ENCODE results near the gene JAKMIP2.
"Not testable (repeated sequence)": the region's sequence is repeated elsewhere in the genome, so short reads cannot be mapped to it uniquely, and the experiment has no call there.

Gene JAKMIP2

DNA sequence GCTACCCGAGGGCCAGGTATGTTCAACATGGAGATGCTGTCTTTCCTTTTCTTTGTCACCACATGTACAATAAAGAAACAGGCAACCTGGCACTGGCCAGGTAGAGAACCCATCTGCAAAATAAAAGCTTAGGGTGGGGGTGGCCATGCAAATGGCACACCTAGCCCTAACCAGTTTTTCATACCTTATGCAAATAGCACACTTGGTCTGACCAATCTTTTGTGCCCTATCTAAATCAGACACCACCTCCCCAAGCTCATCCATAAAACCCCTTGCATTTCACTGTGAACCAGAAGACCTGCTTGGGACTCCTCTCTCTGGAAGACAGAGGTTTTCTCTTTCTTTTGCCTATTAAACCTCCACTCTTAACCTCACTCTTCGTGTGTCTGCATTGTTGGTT is 33.9 kb downstream of the JAKMIP2 start:
- DNase-seq, result no peak
- no peak for TF ChIP-seq GATA1 (IDR thresholded peaks at IDR 0.05; ENCODE audit: low read depth, low read length)
- TF ChIP-seq POLR2A (IDR thresholded peaks at IDR 0.05; ENCODE audit: low read length), result no peak

DNA sequence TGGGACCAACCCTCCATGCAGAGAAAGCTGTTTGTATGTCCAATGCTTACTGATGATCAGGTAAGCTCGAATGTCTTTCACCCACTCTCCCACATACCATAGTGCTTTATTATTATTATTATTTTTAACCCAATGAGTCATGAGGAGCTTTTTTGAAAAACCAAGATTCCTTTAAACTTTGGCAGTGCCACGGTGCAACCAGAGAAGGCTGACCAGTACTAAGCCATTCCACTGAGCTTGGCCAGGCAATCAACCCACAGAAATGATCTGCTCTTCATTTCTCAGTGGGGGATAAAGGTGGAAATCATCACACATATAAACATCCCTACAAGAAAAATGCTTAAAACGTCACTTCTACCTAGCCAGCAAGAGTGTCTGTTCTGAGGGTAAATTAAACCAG is 35.5 kb downstream of the JAKMIP2 start:
- TF ChIP-seq GATA1 (IDR thresholded peaks at IDR 0.05; ENCODE audit: low read depth, low read length) (no peak), POLR2A (IDR thresholded peaks at IDR 0.05; ENCODE audit: low read length) (no peak)
- DNase-seq, result no peak

DNA sequence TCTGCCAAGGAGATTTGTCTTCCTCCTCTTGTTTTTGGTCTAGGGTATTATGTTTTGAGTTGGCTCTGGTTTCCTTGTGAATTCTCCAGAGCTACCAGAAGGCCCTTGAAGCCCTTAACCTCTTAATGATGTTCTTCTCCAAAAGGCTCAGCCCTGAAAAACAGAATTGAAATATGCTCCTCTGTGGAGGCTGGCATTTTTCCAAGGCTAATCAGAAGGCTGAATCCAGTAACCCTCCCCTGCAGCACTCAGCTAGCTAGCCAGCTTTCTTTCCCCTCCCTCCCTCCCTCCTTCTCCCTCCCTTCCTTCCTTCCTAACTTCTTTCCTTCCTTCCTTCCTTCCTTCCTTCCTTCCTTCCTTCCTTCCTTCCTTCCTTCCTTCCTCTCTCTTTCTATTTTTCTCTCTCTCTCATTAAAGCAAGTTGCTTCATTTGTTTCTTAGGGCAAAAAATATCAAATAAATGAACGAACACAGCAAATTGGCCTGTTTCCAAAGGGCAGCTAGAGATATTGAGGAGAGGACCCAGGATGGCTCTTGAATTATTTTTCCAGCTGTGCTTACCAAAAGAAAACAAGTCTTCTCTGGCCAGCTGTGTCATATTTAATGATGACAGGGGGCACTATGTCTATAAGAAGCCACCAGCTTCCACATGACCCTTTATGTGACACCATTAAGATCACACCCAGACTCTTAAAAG is 38.7 kb downstream of the JAKMIP2 start:
- TF ChIP-seq POLR2A (IDR thresholded peaks at IDR 0.05; ENCODE audit: low read length) (no peak), GATA1 (IDR thresholded peaks at IDR 0.05; ENCODE audit: low read depth, low read length) (no peak)
- DNase-seq, result no peak

DNA sequence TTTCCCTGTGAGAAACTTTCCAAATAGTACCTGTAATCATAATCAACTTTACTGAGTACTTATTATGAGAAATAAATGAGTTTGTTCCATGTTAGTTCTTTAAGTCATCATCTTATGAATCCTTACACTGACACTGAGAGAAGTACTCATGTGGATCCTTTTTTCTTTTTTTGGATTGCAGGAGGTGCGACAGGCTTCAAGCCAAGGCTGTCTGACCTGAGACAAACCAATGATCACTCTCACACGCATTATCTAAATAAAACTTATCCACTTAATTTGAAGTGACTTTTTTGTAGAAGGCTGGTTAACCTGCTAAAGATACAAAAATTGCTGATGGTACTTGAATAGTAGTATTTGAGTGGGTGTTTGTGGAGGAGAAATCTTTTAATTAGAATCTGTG is 39.5 kb downstream of the JAKMIP2 start:
- no peak for DNase-seq
- TF ChIP-seq POLR2A (IDR thresholded peaks at IDR 0.05; ENCODE audit: low read length), result no peak
- TF ChIP-seq GATA1 (IDR thresholded peaks at IDR 0.05; ENCODE audit: low read depth, low read length), result no peak

DNA sequence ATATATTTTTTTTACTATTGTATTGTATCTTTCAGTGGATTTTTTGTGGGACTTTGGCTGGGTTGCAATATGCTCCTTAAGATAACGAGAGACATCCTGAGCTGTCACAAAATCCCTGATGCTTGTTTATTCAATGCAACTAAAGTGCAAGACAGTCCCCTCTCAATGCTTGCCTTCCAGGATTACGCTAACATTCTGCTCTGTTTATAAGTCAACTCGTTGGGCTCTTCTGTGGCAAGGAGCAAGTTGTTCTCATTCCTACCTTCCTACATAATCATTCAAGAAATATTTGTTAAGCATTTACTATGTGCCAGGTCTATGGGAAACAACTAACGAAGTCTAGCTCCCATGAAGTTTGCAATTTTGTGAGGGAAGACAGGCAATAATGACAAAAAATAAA is 40.4 kb downstream of the JAKMIP2 start:
- DNase-seq, result no peak
- TF ChIP-seq GATA1 (IDR thresholded peaks at IDR 0.05; ENCODE audit: low read depth, low read length) (no peak), POLR2A (IDR thresholded peaks at IDR 0.05; ENCODE audit: low read length) (no peak)

DNA sequence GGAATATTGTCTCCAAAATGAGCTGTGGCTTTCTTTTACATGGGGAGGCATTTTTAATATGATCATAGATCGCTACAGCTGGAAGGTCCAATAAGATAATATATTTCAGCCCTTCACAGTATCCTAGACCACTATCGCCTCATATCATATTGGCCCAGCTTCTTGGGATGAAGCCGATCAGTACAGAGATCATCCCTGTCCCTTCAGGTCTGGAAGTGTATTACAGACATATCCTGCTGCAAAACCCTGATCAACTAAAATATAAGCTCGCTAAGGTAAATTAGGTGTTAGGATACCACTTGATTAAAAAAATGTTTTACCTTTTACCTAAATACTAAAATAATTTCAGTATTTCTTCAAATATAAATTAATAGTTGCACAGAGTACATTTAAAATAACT is 41.7 kb downstream of the JAKMIP2 start:
- no peak for TF ChIP-seq POLR2A (IDR thresholded peaks at IDR 0.05; ENCODE audit: low read length)
- TF ChIP-seq GATA1 (IDR thresholded peaks at IDR 0.05; ENCODE audit: low read depth, low read length), result no peak
- no peak for DNase-seq

DNA sequence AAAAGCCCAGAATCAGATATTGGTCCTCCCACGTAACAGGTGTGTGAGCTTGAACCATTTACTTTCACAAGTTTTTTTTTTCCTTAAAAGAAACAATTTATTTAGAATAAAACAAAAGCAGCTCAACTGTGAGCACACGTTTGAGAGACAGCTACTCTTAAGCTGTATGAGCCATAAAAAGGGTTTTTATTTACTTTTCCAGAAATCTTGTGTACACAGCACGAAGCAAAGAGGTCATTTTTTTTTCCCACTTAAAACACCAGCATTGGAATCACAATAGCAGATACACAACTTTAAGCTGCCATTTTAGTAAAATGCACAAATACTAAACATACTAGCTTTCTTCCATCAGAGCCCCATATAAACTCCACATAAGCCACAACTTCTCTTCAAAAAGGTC is 44.6 kb downstream of the JAKMIP2 start:
- DNase-seq, result no peak
- TF ChIP-seq GATA1 (IDR thresholded peaks at IDR 0.05; ENCODE audit: low read depth, low read length) (no peak), POLR2A (IDR thresholded peaks at IDR 0.05; ENCODE audit: low read length) (no peak)

DNA sequence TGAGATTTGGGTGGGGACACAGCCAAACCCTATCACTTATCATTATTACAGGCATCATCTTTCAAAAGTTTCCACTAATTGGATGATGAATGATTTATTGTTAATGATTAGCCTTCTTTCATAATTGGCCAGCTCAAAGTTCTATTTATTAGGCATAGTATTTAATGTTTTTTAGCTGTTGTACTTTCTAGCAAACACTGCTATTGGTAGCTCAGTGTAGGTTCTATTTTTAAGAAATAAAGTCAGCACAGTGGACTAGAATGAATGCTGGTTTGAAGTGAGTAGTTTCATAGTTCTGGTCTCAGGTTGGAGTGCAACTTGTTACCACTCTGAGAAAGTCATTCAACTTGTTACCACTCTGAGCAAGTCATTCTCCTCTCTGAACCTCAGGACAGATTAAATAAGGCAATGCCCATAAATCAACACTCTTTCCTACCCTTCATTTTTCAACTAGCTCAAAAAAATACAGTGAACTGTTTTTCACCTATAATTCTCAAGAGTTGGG is 46.9 kb downstream of the JAKMIP2 start:
- TF ChIP-seq POLR2A (IDR thresholded peaks at IDR 0.05; ENCODE audit: low read length) (no peak), GATA1 (IDR thresholded peaks at IDR 0.05; ENCODE audit: low read depth, low read length) (no peak)
- no peak for DNase-seq

DNA sequence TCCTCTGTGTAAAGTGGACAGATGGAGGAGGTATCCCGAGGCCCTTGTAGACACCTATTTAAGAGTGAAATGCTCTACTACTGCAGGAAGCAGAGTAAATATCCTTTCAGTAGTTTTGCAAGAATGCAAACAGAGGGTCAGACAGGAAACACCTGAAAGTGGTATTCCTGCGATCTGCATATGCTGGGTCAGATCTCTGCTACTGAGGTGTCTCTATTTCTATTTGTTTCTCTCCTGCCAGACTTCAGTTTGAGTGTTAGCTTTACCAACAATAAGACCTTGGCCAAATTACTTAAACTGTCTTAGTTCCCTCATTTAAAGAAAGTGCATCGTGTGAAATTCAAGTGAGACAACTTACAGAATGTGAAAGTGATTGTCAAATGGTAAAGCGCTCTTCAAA is 47.6 kb downstream of the JAKMIP2 start:
- TF ChIP-seq GATA1 (IDR thresholded peaks at IDR 0.05; ENCODE audit: low read depth, low read length) (no peak), POLR2A (IDR thresholded peaks at IDR 0.05; ENCODE audit: low read length) (no peak)
- DNase-seq, result no peak

DNA sequence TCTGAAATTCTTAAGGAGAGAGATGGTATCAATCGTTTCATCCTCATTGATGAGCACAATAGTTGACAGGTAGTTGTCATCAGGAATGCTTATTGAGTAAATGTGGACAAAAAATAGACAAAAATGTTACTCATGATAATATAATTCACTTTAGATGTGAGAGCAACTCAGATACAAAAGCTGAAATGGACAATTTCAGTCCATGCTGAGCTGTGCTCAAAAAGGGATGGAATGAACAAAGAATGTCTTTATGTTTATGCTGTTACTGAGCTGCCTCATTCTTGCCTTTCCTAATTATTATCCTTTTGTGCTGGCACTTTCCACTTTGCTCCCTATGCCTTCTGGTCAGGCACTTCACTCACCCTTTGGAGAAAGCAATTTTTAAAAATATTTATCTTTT is 49.5 kb downstream of the JAKMIP2 start:
- no peak for DNase-seq
- TF ChIP-seq POLR2A (IDR thresholded peaks at IDR 0.05; ENCODE audit: low read length) (no peak), GATA1 (IDR thresholded peaks at IDR 0.05; ENCODE audit: low read depth, low read length) (no peak)

DNA sequence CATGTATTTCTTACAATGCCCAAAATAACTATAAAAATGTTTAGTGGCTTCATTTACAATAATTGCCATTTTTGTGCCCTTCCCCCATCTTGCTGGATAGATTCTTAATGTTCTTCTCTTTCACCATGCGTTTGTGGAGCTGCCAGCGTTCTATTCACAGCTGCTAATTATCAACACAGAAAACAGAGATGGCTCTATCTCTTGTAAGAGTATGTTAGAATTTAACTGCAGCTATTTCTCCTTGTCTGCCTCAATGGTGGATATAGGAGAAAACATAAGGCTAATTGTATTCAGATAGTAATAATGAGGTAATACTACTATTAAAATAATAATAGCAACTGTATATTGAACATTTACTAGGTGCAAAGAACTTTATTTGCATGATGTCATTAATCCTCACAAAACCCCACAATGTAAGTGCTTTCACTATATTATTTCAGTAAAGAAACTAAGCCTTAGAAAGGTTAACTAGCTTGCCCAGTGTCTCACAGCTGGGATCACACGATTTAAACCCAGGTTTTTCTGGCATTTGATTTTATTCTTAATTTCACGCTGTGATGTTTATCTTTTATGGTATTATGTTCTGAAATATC is 50.1 kb downstream of the JAKMIP2 start:
- no peak for TF ChIP-seq POLR2A (IDR thresholded peaks at IDR 0.05; ENCODE audit: low read length)
- TF ChIP-seq GATA1 (IDR thresholded peaks at IDR 0.05; ENCODE audit: low read depth, low read length), result no peak

DNA sequence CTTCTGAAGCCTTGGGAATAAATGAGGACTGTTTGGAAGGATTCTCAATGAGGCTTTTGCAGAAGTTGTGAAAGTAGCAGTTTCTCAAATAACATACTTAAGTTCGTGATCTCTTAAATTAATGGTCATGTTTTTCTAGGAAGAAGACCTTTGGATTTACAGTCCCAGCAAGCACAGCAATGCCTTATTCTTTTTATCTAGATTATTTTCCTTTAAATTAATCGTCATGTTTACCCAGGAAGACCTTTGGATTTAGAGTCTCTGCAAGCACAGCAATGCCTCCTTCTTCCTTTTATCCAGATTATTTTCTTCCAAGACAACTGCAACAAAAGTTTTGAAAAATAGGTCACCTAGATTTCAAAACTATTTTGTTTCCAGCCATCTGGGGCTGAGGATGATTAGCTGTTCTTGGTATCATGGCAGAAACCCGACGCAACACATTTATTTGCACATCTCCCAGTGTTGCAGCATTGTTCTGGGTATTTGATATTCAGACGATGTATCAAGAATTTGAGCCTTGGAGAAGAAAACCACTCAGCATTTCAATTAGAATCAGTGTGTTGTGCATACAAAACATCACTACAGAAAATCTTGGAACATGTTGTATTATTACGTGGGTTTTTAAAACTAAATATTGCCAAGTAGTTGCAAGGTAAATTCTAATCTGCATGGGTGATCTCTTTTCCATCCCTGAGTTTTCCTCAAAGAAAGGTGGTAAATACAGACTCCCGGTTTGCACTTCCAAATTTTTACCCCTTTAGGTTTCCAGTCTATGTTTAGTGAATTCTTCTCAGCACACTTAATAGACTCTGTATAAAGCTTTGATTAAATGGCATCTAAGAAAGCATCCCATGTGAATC is 50.9 kb downstream of the JAKMIP2 start:
- TF ChIP-seq GATA1 (IDR thresholded peaks at IDR 0.05; ENCODE audit: low read depth, low read length), result no peak
- no peak for TF ChIP-seq POLR2A (IDR thresholded peaks at IDR 0.05; ENCODE audit: low read length)
- DNase-seq, result no peak

More for the DNA sequence above, 50.1 kb downstream of the JAKMIP2 start:
- no peak for DNase-seq

DNA sequence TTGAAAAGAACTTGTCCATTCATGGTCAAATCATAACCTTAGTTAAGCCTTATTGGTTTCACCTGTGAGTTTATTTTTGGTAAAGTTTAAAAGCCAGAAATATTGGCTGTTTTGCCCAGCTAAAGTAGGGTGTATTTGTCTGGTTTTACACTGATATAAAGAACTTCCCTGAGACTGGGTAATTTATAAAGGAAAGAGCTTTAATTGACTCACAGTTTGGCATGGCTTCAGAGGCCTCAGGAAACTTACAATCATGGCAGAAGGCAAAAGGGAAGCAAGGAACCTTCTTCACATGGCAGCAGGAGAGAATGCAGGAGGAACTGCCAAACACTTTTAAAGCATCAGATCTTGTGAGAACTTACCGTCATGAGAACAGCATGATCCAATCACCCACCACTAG is 55.3 kb downstream of the JAKMIP2 start:
- TF ChIP-seq POLR2A (IDR thresholded peaks at IDR 0.05; ENCODE audit: low read length) (no peak), GATA1 (IDR thresholded peaks at IDR 0.05; ENCODE audit: low read depth, low read length) (no peak)
- DNase-seq, result no peak

DNA sequence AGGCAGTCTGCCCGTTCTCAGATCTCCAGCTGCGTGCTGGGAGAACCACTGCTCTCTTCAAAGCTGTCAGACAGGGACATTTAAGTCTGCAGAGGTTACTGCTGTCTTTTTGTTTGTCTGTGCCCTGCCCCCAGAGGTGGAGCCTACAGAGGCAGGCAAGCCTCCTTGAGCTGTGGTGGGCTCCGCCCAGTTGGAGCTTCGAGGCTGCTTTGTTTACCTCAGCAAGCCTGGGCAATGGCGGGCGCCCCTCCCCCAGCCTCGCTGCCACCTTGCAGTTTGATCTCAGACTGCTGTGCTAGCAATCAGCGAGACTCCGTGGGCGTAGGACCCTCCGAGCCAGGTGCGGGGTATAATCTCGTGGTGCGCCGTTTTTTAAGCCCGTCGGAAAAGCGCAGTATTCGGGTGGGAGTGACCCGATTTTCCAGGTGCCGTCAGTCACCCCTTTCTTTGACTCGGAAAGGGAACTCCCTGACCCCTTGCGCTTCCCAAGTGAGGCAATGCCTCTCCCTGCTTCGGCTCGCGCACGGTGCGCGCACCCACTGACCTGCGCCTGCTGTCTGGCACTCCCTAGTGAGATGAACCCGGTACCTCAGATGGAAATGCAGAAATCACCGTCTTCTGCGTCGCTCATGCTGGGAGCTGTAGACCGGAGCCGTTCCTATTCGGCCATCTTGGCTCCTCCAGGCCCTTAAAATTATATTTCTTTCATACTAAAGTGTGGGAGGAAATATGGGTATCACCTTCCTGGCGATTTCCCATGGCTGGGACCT is 61.2 kb downstream of the JAKMIP2 start:
- DNase-seq, result not testable (repeated sequence)
